HEK293 (cell line): ENCODE measurements around the gene OR1E2.
"Not testable (repeated sequence)": the region's sequence is repeated elsewhere in the genome, so short reads cannot be mapped to it uniquely, and the experiment has no call there.

Source experiments
- ZBTB11 ChIP-seq: fragments of 450-650 bp; formaldehyde crosslinking; conservative IDR thresholded peaks from 2 replicates; pipeline ENCODE4 v1.5.1; 2016; ENCODE audit warnings: low read depth, missing biosample characterization, missing genetic modification characterization
- ZFP69B ChIP-seq: fragments of 450-650 bp; formaldehyde crosslinking; IDR thresholded peaks from 2 replicates; pipeline ENCODE4 v1.5.1; 2016; ENCODE audit warnings: missing biosample characterization, missing genetic modification characterization
- ZNF140 ChIP-seq: fragments of 450-650 bp; formaldehyde crosslinking; IDR thresholded peaks from 2 replicates; pipeline ENCODE4 v1.5.1; 2016; ENCODE audit warnings: missing biosample characterization, missing genetic modification characterization
- ZNF362 ChIP-seq: fragments of 450-650 bp; formaldehyde crosslinking; IDR thresholded peaks from 2 replicates; pipeline ENCODE4 v1.5.1; 2016; ENCODE audit warnings: missing biosample characterization, missing genetic modification characterization
- ZNF596 ChIP-seq: fragments of 450-650 bp; IDR thresholded peaks from 2 replicates; pipeline ENCODE4 v1.5.0; 2018; ENCODE audit warnings: missing biosample characterization, mild to moderate bottlenecking, missing genetic modification characterization, moderate library complexity
- ZSCAN16 ChIP-seq: fragments of 450-650 bp; formaldehyde crosslinking; IDR thresholded peaks from 2 replicates; pipeline ENCODE4 v1.5.1; 2016; ENCODE audit warnings: missing biosample characterization, missing genetic modification characterization
- ZSCAN30 ChIP-seq: fragments of 450-650 bp; IDR thresholded peaks from 2 replicates; pipeline ENCODE4 v1.5.1; 2018; ENCODE audit warnings: missing biosample characterization, mild to moderate bottlenecking, missing genetic modification characterization, moderate library complexity
- TF ChIP-seq, protein P1 (sequence below): fragments of 450-650 bp; formaldehyde crosslinking; IDR thresholded peaks from 2 replicates; pipeline ENCODE4 v1.5.1; 2016; ENCODE audit warnings: missing biosample characterization, missing genetic modification characterization
- TF ChIP-seq, protein P2 (sequence below): fragments of 450-650 bp; formaldehyde crosslinking; IDR thresholded peaks from 2 replicates; pipeline ENCODE4 v1.5.1; 2016; ENCODE audit warnings: missing biosample characterization, missing genetic modification characterization
- TF ChIP-seq, protein P3 (sequence below): fragments of 450-650 bp; formaldehyde crosslinking; IDR thresholded peaks from 2 replicates; pipeline ENCODE4 v1.5.1; 2016; ENCODE audit warnings: missing biosample characterization, missing genetic modification characterization
- TF ChIP-seq, protein P4 (sequence below): fragments of 450-650 bp; formaldehyde crosslinking; IDR thresholded peaks from 2 replicates; pipeline ENCODE4 v1.5.1; 2016; ENCODE audit warnings: missing biosample characterization, missing genetic modification characterization, low read depth

DNA sequence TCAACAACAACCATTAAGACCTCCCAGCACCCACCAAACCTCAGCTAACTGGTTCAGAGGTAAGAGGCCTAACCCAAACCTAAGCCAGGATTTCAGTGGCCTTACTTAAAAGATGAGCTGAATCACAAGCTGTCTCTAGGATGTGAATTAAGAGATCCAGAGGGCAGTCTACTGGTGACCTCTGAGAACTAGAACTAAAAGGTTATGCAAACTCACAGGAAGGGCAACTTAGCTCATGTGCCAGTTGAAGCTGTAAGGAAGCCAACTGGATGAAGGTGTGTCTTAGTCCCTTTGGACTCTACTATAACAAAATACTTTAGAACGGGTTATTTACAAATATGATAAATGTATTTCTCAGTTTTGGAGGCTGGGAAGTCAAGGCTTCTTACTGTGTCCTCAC lies 32.7 kb upstream of the OR1E2 start:
- TF ChIP-seq ZSCAN30, ZSCAN16, ZNF140, ZBTB11, ZFP69B, ZNF596, ZNF362 (tag by site-specific recombination): not testable (repeated sequence)
- TF ChIP-seq, protein P1, sequence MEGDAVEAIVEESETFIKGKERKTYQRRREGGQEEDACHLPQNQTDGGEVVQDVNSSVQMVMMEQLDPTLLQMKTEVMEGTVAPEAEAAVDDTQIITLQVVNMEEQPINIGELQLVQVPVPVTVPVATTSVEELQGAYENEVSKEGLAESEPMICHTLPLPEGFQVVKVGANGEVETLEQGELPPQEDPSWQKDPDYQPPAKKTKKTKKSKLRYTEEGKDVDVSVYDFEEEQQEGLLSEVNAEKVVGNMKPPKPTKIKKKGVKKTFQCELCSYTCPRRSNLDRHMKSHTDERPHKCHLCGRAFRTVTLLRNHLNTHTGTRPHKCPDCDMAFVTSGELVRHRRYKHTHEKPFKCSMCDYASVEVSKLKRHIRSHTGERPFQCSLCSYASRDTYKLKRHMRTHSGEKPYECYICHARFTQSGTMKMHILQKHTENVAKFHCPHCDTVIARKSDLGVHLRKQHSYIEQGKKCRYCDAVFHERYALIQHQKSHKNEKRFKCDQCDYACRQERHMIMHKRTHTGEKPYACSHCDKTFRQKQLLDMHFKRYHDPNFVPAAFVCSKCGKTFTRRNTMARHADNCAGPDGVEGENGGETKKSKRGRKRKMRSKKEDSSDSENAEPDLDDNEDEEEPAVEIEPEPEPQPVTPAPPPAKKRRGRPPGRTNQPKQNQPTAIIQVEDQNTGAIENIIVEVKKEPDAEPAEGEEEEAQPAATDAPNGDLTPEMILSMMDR (tag by site-specific recombination) = not testable (repeated sequence)
- TF ChIP-seq, protein P2, sequence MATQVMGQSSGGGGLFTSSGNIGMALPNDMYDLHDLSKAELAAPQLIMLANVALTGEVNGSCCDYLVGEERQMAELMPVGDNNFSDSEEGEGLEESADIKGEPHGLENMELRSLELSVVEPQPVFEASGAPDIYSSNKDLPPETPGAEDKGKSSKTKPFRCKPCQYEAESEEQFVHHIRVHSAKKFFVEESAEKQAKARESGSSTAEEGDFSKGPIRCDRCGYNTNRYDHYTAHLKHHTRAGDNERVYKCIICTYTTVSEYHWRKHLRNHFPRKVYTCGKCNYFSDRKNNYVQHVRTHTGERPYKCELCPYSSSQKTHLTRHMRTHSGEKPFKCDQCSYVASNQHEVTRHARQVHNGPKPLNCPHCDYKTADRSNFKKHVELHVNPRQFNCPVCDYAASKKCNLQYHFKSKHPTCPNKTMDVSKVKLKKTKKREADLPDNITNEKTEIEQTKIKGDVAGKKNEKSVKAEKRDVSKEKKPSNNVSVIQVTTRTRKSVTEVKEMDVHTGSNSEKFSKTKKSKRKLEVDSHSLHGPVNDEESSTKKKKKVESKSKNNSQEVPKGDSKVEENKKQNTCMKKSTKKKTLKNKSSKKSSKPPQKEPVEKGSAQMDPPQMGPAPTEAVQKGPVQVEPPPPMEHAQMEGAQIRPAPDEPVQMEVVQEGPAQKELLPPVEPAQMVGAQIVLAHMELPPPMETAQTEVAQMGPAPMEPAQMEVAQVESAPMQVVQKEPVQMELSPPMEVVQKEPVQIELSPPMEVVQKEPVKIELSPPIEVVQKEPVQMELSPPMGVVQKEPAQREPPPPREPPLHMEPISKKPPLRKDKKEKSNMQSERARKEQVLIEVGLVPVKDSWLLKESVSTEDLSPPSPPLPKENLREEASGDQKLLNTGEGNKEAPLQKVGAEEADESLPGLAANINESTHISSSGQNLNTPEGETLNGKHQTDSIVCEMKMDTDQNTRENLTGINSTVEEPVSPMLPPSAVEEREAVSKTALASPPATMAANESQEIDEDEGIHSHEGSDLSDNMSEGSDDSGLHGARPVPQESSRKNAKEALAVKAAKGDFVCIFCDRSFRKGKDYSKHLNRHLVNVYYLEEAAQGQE (tag by site-specific recombination) = not testable (repeated sequence)
- TF ChIP-seq, protein P3, sequence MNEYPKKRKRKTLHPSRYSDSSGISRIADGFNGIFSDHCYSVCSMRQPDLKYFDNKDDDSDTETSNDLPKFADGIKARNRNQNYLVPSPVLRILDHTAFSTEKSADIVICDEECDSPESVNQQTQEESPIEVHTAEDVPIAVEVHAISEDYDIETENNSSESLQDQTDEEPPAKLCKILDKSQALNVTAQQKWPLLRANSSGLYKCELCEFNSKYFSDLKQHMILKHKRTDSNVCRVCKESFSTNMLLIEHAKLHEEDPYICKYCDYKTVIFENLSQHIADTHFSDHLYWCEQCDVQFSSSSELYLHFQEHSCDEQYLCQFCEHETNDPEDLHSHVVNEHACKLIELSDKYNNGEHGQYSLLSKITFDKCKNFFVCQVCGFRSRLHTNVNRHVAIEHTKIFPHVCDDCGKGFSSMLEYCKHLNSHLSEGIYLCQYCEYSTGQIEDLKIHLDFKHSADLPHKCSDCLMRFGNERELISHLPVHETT (tag by site-specific recombination) = not testable (repeated sequence)
- TF ChIP-seq, protein P4, sequence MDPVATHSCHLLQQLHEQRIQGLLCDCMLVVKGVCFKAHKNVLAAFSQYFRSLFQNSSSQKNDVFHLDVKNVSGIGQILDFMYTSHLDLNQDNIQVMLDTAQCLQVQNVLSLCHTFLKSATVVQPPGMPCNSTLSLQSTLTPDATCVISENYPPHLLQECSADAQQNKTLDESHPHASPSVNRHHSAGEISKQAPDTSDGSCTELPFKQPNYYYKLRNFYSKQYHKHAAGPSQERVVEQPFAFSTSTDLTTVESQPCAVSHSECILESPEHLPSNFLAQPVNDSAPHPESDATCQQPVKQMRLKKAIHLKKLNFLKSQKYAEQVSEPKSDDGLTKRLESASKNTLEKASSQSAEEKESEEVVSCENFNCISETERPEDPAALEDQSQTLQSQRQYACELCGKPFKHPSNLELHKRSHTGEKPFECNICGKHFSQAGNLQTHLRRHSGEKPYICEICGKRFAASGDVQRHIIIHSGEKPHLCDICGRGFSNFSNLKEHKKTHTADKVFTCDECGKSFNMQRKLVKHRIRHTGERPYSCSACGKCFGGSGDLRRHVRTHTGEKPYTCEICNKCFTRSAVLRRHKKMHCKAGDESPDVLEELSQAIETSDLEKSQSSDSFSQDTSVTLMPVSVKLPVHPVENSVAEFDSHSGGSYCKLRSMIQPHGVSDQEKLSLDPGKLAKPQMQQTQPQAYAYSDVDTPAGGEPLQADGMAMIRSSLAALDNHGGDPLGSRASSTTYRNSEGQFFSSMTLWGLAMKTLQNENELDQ = not testable (repeated sequence)
